A549 (cell line): ENCODE results near the gene OXA1L. TPM values are rescaled to one million over a fixed set of nuclear protein-coding genes. Genes with fewer than 3 reads are reported as not detected.
A peak's percentile ranks its signal among the peaks of the same experiment; 100 is the strongest.

Experiments used
- ATAC-seq, 2 experiments: fragments of 200-7000 bp in 1 of 2; fragments of >200 bp in 1 of 2; cut with Nextera tagmentation in 1 of 2; cut with Tn5 transposase in 1 of 2; 3 replicates each; pipeline versions ENCODE4 v1.8.0 to v1.9.1; 2018 to 2020; ENCODE audit warnings: mild to moderate bottlenecking in 1 of 2, moderate library complexity in 1 of 2
- CTCF ChIA-PET: fragments of 300-600 bp; sonication (Branson Sonifier 250); formaldehyde crosslinking; extraction: SDS; loops from one replicate; lab custom pipeline; 2021; ENCODE audit warnings: antibody characterized with exemption, inconsistent platforms; lab: Yijun Ruan, JAX
- POLR2A ChIA-PET: fragments of 350-600 bp; formaldehyde crosslinking; extraction: SDS; loops from one replicate; lab custom pipeline; 2021; ENCODE audit warnings: antibody characterized with exemption, inconsistent platforms; lab: Yijun Ruan, JAX
- DNase-seq, 2 experiments: peaks; one replicate each; pipeline versions ENCODE4 v3.0.0 to v3.0.0-alpha.2; 2011 to 2016; ENCODE audit warnings: low read depth in 1 of 2, low spot score in 1 of 2
- FAIRE-seq: peaks from 2 replicates; lab custom pipeline; 2011; peaks lifted over from hg19 to GRCh38; lab: Jason Lieb, UNC
- H3K27ac ChIP-seq, 2 experiments: fragments of >200 bp; sonication (Bioruptor Twin); formaldehyde crosslinking; 3 replicates each; pipeline ENCODE4 v1.5.1; 2016 to 2017
- H3K4me1 ChIP-seq: fragments of >200 bp; sonication (Bioruptor Twin); formaldehyde crosslinking; 3 replicates; pipeline ENCODE4 v1.6.1; 2016
- H3K4me2 ChIP-seq: fragments of >200 bp; sonication (Bioruptor Twin); formaldehyde crosslinking; 3 replicates; pipeline ENCODE4 v1.6.1; 2016
- H3K4me3 ChIP-seq: fragments of >200 bp; sonication (Bioruptor Twin); formaldehyde crosslinking; 3 replicates; pipeline ENCODE4 v1.5.1; 2016
- H3K9me3 ChIP-seq: fragments of >200 bp; sonication (Bioruptor Twin); formaldehyde crosslinking; 3 replicates; pipeline ENCODE4 v1.6.1; 2016
- EHF ChIP-seq: fragments of 250-450 bp; sonication (Bioruptor Pico); IDR thresholded peaks from 2 replicates; pipeline ENCODE4 v1.5.0; 2020; ENCODE audit warnings: mild to moderate bottlenecking
- ELK1 ChIP-seq: fragments of 150-350 bp; IDR thresholded peaks from 2 replicates; pipeline ENCODE4 v1.6.1; 2014; ENCODE audit warnings: low read depth, mild to moderate bottlenecking, low read length
- ESRRA ChIP-seq: fragments of 150-350 bp; IDR thresholded peaks from 2 replicates; pipeline ENCODE4 v1.6.1; 2014; ENCODE audit warnings: mild to moderate bottlenecking, low read length, borderline replicate concordance
- GATA3 ChIP-seq: IDR thresholded peaks from 2 replicates; pipeline ENCODE4 v1.6.1; 2012; ENCODE audit warnings: borderline replicate concordance
- HES2 ChIP-seq: fragments of >200 bp; sonication (Bioruptor Twin); formaldehyde crosslinking; IDR thresholded peaks from 2 replicates; pipeline ENCODE4 v1.6.1; 2016
- JUN ChIP-seq, 2 experiments: fragments of >200 bp; sonication (Bioruptor Twin); formaldehyde crosslinking; IDR thresholded peaks; 2 replicates in 1 of 2; 3 replicates in 1 of 2; pipeline ENCODE4 v1.6.1; 2016 to 2017
- JUNB ChIP-seq: fragments of >200 bp; sonication (Bioruptor Twin); formaldehyde crosslinking; IDR thresholded peaks from 2 replicates; pipeline ENCODE4 v1.6.1; 2016
- NPAS2 ChIP-seq: fragments of 250-450 bp; sonication (Bioruptor Pico); IDR thresholded peaks from 2 replicates; pipeline ENCODE4 v1.8.0; 2022; ENCODE audit warnings: mild to moderate bottlenecking, moderate library complexity, borderline replicate concordance
- PHF8 ChIP-seq: fragments of 200-600 bp; sonication (generic); IDR thresholded peaks from 2 replicates; pipeline ENCODE4 v1.6.1; 2016; ENCODE audit warnings: low read depth, mild to moderate bottlenecking, antibody characterized with exemption, moderate library complexity, borderline replicate concordance
- POLR2A ChIP-seq: IDR thresholded peaks from 2 replicates; pipeline ENCODE4 v1.6.1; 2012; ENCODE audit warnings: mild to moderate bottlenecking, low read length
- REST ChIP-seq: fragments of 200-600 bp; sonication (generic); IDR thresholded peaks from 2 replicates; pipeline ENCODE4 v1.6.1; 2016; ENCODE audit warnings: antibody characterized with exemption, mild to moderate bottlenecking, moderate library complexity
- RFX5 ChIP-seq: fragments of 450-650 bp; IDR thresholded peaks from 2 replicates; pipeline ENCODE4 v1.7.1; 2014; ENCODE audit warnings: antibody characterized with exemption, mild to moderate bottlenecking, moderate library complexity
- TP53 ChIP-seq: fragments of 250-450 bp; sonication (Bioruptor Pico); IDR thresholded peaks from 2 replicates; pipeline ENCODE4 v1.5.0; 2021; ENCODE audit warnings: mild to moderate bottlenecking, moderate library complexity
- WGBS: methylation state at CpG from one replicate; pipeline ENCODE4 v1.1.6; 2017; ENCODE audit errors: missing lambda C conversion rate; 5-methylcytosine and 5-hydroxymethylcytosine counted together
- polyA plus RNA-seq, 4 experiments: library from polyadenylated mRNA; depleted of rRNA in 3 of 4; stranded (reverse); fragments of >200 nt; fragmentation: RNase III in 1 of 4; extraction: RNeasy Plus Mini Kit Qiagen cat#74134 plus additional on column Dnase treatment in 1 of 4; gene quantifications; 2 replicates in 3 of 4; 3 replicates in 1 of 4; pipeline ENCODE4 v1.2.3, GENCODE V29; 2011 to 2017
- TF ChIP-seq, protein P1 (sequence below): IDR thresholded peaks from 2 replicates; pipeline ENCODE4 v1.6.1; 2012

OXA1L gene
- polyA plus RNA-seq, 2 of the 4 experiments (the other 2 are of a cell fraction) = 133 to 199 TPM

GRCh38 chr14:22808388-22809209 lies 42.1 kb downstream of the OXA1L start:
- Histone ChIP-seq H3K4me2 (peak overlapping the region; percentile 27; the same call in 1 of the 3 replicates), H3K9me3 (no peaks in the 10 kb centered on the region), H3K4me3 (no peak overlapping the region), H3K27ac (no peak overlapping the region; a peak in 1 of 6 replicates), H3K4me1 (peaks cover 18% of the 10 kb centered on the region)
- DNase-seq = no peak
- no peak for ATAC-seq
- no peak for TF ChIP-seq JUNB
- POLR2A ChIA-PET = interaction anchor here (0.6 kb wide), 1 partner anchor 11 kb away, joined by 3 read pairs; no protein-coding TSS in a partner anchor
- CTCF ChIA-PET = interaction anchor here (0.5 to 2.3 kb wide), 10 partner anchors 11 to 239 kb away, joined by 3 to 8 read pairs (median 4); no protein-coding TSS in a partner anchor
- FAIRE-seq = no peak
- 65% methylated on average over 5 of the region's 5 CpGs for WGBS

- ATAC-seq (no peak), DNase-seq (no peak), FAIRE-seq (no peak)
- WGBS = 57% methylated on average over 2 of the region's 2 CpGs
- Histone ChIP-seq H3K4me2 (no peak overlapping the region), H3K4me1 (peaks cover 38% of the 10 kb centered on the region), H3K27ac (no peak overlapping the region), H3K4me3 (no peak overlapping the region), H3K9me3 (no peaks in the 10 kb centered on the region)
- TF ChIP-seq ELK1 (no peak), JUN (IDR thresholded peaks at IDR 0.05) (no peak)
- ChIA-PET CTCF (interaction anchor here (0.6 to 2.6 kb wide), 8 partner anchors 11 to 383 kb away, joined by 3 to 12 read pairs (median 4); no protein-coding TSS in a partner anchor), POLR2A (interaction anchor here (0.6 kb wide), 1 partner anchor 77 kb away, joined by 3 read pairs; no protein-coding TSS in a partner anchor)
Measured at GRCh38 chr14:22811722-22812121, 45.2 kb downstream of the OXA1L start.

DNA sequence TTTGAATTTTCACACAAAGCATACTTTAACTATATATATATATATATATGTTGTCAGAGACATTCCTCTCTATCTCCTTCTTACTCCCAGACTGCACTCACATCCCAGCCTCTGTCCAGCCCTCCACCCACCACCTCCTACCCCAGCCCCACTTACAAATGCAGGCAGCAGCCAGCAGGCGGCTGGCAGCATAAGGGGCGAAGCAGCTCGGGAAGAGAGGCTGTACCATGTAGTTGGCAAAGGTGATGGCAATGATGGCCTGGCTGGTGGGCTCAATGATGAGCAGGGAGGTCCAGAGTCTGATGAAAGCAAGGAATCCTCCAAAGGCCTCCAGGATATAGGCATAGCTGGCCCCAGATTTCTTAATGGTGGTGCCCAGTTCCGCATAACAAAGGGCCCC lies 46.3 kb downstream of the OXA1L start:
- no peak for FAIRE-seq
- Histone ChIP-seq H3K9me3 (no peaks in the 10 kb centered on the region), H3K4me1 (peaks cover 36% of the 10 kb centered on the region), H3K27ac (peak overlapping the region in 1 of 2 experiments; percentile 17; a peak in 1 of 6 replicates), H3K4me3 (no peak overlapping the region), H3K4me2 (peak overlapping the region; percentile 28; the same call in 2 of the 3 replicates)
- 83% methylated on average over 4 of the region's 4 CpGs for WGBS
- POLR2A ChIA-PET = no interaction called here
- DNase-seq = no peak
- CTCF ChIA-PET = interaction anchor here (0.7 to 2.6 kb wide), 9 partner anchors 10 to 256 kb away, joined by 3 to 13 read pairs (median 4); no protein-coding TSS in a partner anchor
- ATAC-seq = peak; percentile 47 to 64; a peak in 4 of 6 replicates
- TF ChIP-seq PHF8 (no peak), ESRRA (no peak), RFX5 (no peak), HES2 (no peak), REST (no peak), TP53 (CRISPR knock-in tag) (no peak), NPAS2 (CRISPR knock-in tag) (no peak), GATA3 (no peak), EHF (CRISPR knock-in tag) (no peak), POLR2A (no peak)
- TF ChIP-seq, protein P1, sequence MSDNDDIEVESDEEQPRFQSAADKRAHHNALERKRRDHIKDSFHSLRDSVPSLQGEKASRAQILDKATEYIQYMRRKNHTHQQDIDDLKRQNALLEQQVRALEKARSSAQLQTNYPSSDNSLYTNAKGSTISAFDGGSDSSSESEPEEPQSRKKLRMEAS = no peak
